HG02623 (cell line): Measurements from ENCODE around the gene NEK9.
A peak's percentile ranks its signal among the peaks of the same experiment; 100 is the strongest.
"Not testable (repeated sequence)": the region's sequence is repeated elsewhere in the genome, so short reads cannot be mapped to it uniquely, and the experiment has no call there.

Experiments
- ATAC-seq: cut with Tn5 transposase; IDR thresholded peaks from one replicate; pipeline ENCODE4 v1.9.1; 2021; ENCODE audit warnings: moderate library complexity; ENCODE audit not compliant: unreplicated experiment

Gene NEK9

GRCh38 chr14:75068294-75069120 lies 58.3 kb downstream of the NEK9 start:
- ATAC-seq, result no peak

- not testable (repeated sequence) for ATAC-seq
Observed at GRCh38 chr14:75067765-75068164, 59.1 kb downstream of the NEK9 start.

- ATAC-seq, result no peak
Observed at GRCh38 chr14:75067212-75067611, 59.6 kb downstream of the NEK9 start.

GRCh38 chr14:75066691-75067090 lies 60.2 kb downstream of the NEK9 start:
- no peak for ATAC-seq

GRCh38 chr14:75064205-75064567 lies 62.7 kb downstream of the NEK9 start:
- peak; percentile 8 for ATAC-seq

- ATAC-seq, result peak; percentile 98
Observed at GRCh38 chr14:75063491-75064204, 63.2 kb downstream of the NEK9 start, which contains the start of gene ACYP1. ACYP1 (minus strand) TSS chr14:75064024; CDS start chr14:75063553, 471 bp downstream.

- no peak for ATAC-seq
Observed at GRCh38 chr14:75063013-75063412, 63.8 kb downstream of the NEK9 start.

- ATAC-seq, result no peak
Observed at GRCh38 chr14:75060420-75060819, 66.4 kb downstream of the NEK9 start.

GRCh38 chr14:75059642-75060041 lies 67.2 kb downstream of the NEK9 start:
- no peak for ATAC-seq

GRCh38 chr14:75054421-75054820 lies 72.4 kb downstream of the NEK9 start:
- ATAC-seq, result no peak

- no peak for ATAC-seq
Observed at GRCh38 chr14:75053396-75054291, 73.2 kb downstream of the NEK9 start.

GRCh38 chr14:75051556-75051899 lies 75.3 kb downstream of the NEK9 start:
- ATAC-seq, result no peak

- peak; percentile 77 for ATAC-seq
Observed at GRCh38 chr14:75050852-75051555, 75.8 kb downstream of the NEK9 start, which contains the start of gene MLH3. MLH3 (minus strand) TSS chr14:75051467; CDS start chr14:75049655, 1,812 bp downstream.

GRCh38 chr14:75049731-75050201 lies 77.1 kb downstream of the NEK9 start:
- no peak for ATAC-seq

GRCh38 chr14:75049136-75049535 lies 77.7 kb downstream of the NEK9 start:
- ATAC-seq, result no peak

- no peak for ATAC-seq
Observed at GRCh38 chr14:75048101-75048500, 78.7 kb downstream of the NEK9 start.

- ATAC-seq, result no peak
Observed at GRCh38 chr14:75047506-75047905, 79.3 kb downstream of the NEK9 start.

- ATAC-seq, result no peak
Observed at GRCh38 chr14:75046899-75047298, 79.9 kb downstream of the NEK9 start.

- no peak for ATAC-seq
Observed at GRCh38 chr14:75046275-75046674, 80.6 kb downstream of the NEK9 start.

- no peak for ATAC-seq
Observed at GRCh38 chr14:75044752-75045151, 82.1 kb downstream of the NEK9 start.
